K562 (cell line): ENCODE measurements around the gene TMEM141. TPM values are rescaled to one million over a fixed set of nuclear protein-coding genes. Genes with fewer than 3 reads are reported as not detected.

Source experiments
- CBX8 ChIP-seq: fragments of 200-600 bp; sonication (generic); IDR thresholded peaks from 2 replicates; pipeline ENCODE4 v1.6.1; 2012; ENCODE audit warnings: borderline replicate concordance, mixed run types, low read depth, mild to moderate bottlenecking, moderate library complexity, mixed read lengths, low read length, control low read depth, inconsistent platforms; ENCODE audit not compliant: poor library complexity, severe bottlenecking; ENCODE audit errors: extremely low read depth
- ESRRA ChIP-seq: fragments of 450-650 bp; IDR thresholded peaks from 2 replicates; pipeline ENCODE4 v1.6.1; 2014; ENCODE audit warnings: low read depth, mild to moderate bottlenecking, moderate library complexity, borderline replicate concordance
- ESRRB ChIP-seq: fragments of 250-450 bp; sonication (Bioruptor Pico); IDR thresholded peaks from 2 replicates; pipeline ENCODE4 v1.5.0; 2020; ENCODE audit warnings: mild to moderate bottlenecking, moderate library complexity, borderline replicate concordance
- HLTF ChIP-seq: fragments of 450-650 bp; IDR thresholded peaks from 2 replicates; pipeline ENCODE4 v1.6.1; 2016
- MITF ChIP-seq: IDR thresholded peaks from 2 replicates; pipeline ENCODE4 v1.6.1; 2014; ENCODE audit warnings: antibody characterized with exemption
- NFE2L1 ChIP-seq: fragments of 450-650 bp; IDR thresholded peaks from 2 replicates; pipeline ENCODE4 v1.6.1; 2016; ENCODE audit warnings: missing genetic modification characterization, low read depth, mild to moderate bottlenecking, missing compliant biosample characterization, moderate library complexity, borderline replicate concordance
- NUFIP1 ChIP-seq: fragments of 450-650 bp; IDR thresholded peaks from 2 replicates; pipeline ENCODE4 v1.6.1; 2018; ENCODE audit not compliant: partially characterized antibody
- PATZ1 ChIP-seq: fragments of 250-450 bp; sonication (Bioruptor Pico); IDR thresholded peaks from 2 replicates; pipeline ENCODE4 v1.5.0; 2020; ENCODE audit warnings: mild to moderate bottlenecking, borderline replicate concordance
- POLR2G ChIP-seq: fragments of 200-400 bp; formaldehyde crosslinking; IDR thresholded peaks from 2 replicates; pipeline ENCODE4 v1.6.1; 2017; ENCODE audit warnings: low read depth, mild to moderate bottlenecking, antibody characterized with exemption, low read length, moderate library complexity
- PTBP1 ChIP-seq: fragments of 200-400 bp; formaldehyde crosslinking; IDR thresholded peaks from 2 replicates; pipeline ENCODE4 v1.6.1; 2017; ENCODE audit warnings: low read depth, low read length
- RFX1 ChIP-seq: fragments of 450-650 bp; IDR thresholded peaks from 2 replicates; pipeline ENCODE4 v1.6.1; 2016; ENCODE audit warnings: mild to moderate bottlenecking, moderate library complexity
- SMC3 ChIP-seq: conservative IDR thresholded peaks from 2 replicates; pipeline ENCODE4 v1.6.1; 2011; ENCODE audit warnings: low read depth, low read length, improper control_type of control experiment; ENCODE audit not compliant: insufficient read depth
- STAT5B ChIP-seq: fragments of 250-450 bp; sonication (Bioruptor Pico); IDR thresholded peaks from 2 replicates; pipeline ENCODE4 v1.8.0; 2021; ENCODE audit warnings: mild to moderate bottlenecking, inconsistent platforms
- ZBTB33 ChIP-seq: sonication (generic); formaldehyde crosslinking; IDR thresholded peaks from 2 replicates; pipeline ENCODE4 v1.8.1; 2023; ENCODE audit warnings: mild to moderate bottlenecking, missing genetic modification reagents
- ZHX1 ChIP-seq: fragments of 150-350 bp; conservative IDR thresholded peaks from 2 replicates; pipeline ENCODE4 v1.6.1; 2014; ENCODE audit warnings: low read length
- ZNF121 ChIP-seq: sonication (generic); formaldehyde crosslinking; conservative IDR thresholded peaks from 2 replicates; pipeline ENCODE4 v1.8.0; 2022; ENCODE audit warnings: missing genetic modification reagents
- ZNF217 ChIP-seq: sonication (generic); formaldehyde crosslinking; IDR thresholded peaks from 2 replicates; pipeline ENCODE4 v1.8.0; 2022; ENCODE audit warnings: mild to moderate bottlenecking, missing genetic modification reagents
- ZNF282 ChIP-seq: sonication (generic); formaldehyde crosslinking; IDR thresholded peaks from 2 replicates; pipeline ENCODE4 v1.8.1; 2023; ENCODE audit warnings: missing genetic modification reagents
- ZNF696 ChIP-seq: fragments of 250-450 bp; sonication (Bioruptor Pico); conservative IDR thresholded peaks from 2 replicates; pipeline ENCODE4 v1.4.0; 2020; ENCODE audit warnings: mild to moderate bottlenecking, moderate library complexity
- ZSCAN29 ChIP-seq: fragments of 450-650 bp; IDR thresholded peaks from 2 replicates; pipeline ENCODE4 v1.6.1; 2017
- polyA plus RNA-seq, 8 experiments: library from polyadenylated mRNA; depleted of rRNA in 4 of 8; stranded (reverse) in 5 of 8; unstranded in 3 of 8; fragments of >200 nt; fragmentation: Nextera tagmentation in 2 of 8; fragmentation: Illumina TruSeq in 1 of 8; extraction: Ambion mirVana in 2 of 8; extraction: Trizol in 1 of 8; gene quantifications; 2 replicates each; pipeline versions ENCODE4 v1.2.1 to v1.2.3, GENCODE V29; 2011 to 2014; ENCODE audit warnings: inconsistent platforms in 1 of 8, missing spikeins in 1 of 8
- total RNA-seq, 7 experiments: library from RNA; depleted of rRNA in 6 of 7; stranded (reverse); fragments of >200 nt in 6 of 7; fragmentation: Illumina TruSeq in 2 of 7; extraction: Trizol in 2 of 7; gene quantifications; 2 replicates each; pipeline versions ENCODE4 v1.2.1 to v1.2.3, GENCODE V29; 2011 to 2021; ENCODE audit warnings: low replicate concordance in 1 of 7

TMEM141 gene
- total and polyA plus RNA-seq, 9 of the 15 experiments (the other 6 are each of a cell fraction or from before 2014, with no cell fraction given) = 21.5 to 123 (median 74.8) TPM

GRCh38 chr9:136791516-136792276 lies 552 bp downstream of the TMEM141 start (continued):
- TF ChIP-seq SMC3 (peak; percentile 23), ESRRB (CRISPR knock-in tag) (no peak), ZBTB33 (CRISPR knock-in tag) (peak; percentile 69; the same call in 1 of the 2 replicates), ZNF121 (CRISPR knock-in tag) (no peak), HLTF (no peak; the same call in 1 of the 2 replicates), ZNF217 (CRISPR knock-in tag) (no peak), NFE2L1 (tag) (no peak), ZNF696 (CRISPR knock-in tag) (no peak), PATZ1 (no peak), MITF (no peak), PTBP1 (no peak), STAT5B (CRISPR knock-in tag) (no peak), ZNF282 (no peak), RFX1 (no peak), ZHX1 (no peak), NUFIP1 (no peak), ZSCAN29 (no peak), POLR2G (peak; percentile 28), ESRRA (peak; percentile 44; the same call in 1 of the 2 replicates), CBX8 (no peak)
